Regular cardiac myocyte (primary cell): ENCODE measurements around the gene KRCC1. TPM values are rescaled to one million over a fixed set of nuclear protein-coding genes. Genes with fewer than 3 reads are reported as not detected.

Experiments
- total RNA-seq: library from RNA; depleted of rRNA; stranded (reverse); fragments of >200 nt; gene quantifications from 2 replicates; pipeline ENCODE4 v1.2.3, GENCODE V29; 2014

Gene KRCC1
- 24.5 and 26.5 TPM in 2 replicates for total RNA-seq

DNA sequence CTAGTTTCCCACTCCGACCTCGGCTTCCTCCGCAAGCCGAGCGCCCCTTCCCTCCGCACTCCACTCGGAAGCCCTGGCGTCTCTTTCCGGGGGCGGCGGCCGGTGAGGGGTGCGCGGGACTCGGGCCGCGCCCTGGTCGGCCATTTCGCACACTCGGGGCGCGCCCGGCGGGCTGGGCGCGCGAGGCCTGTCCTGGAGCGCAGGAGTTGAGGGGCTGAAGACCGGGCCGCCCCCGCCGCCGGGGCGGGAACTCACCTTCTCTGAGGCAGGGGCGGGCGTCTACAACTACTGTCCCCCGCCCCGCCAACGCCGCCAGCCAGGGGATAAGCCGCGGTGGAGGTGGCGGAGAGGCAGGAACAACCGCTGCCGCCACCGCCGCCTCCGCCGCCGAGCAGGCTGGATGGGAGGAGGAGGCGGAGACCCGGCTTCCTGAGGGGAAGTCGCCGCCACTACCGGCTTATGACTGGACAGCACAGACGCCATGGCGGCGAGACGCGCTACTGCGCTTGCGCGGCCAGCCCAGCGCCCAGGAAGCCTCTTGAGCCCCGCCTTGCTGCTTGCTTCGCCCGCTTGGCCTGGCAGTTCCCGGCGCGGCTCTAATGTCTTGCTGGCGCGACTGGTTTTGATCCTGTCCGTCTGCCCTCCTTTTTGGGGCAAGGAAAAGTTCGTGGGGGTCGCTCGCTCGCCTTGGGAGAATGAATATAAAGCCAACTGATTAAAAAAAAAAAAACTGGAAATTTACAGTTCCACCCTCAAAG, at the start of gene KRCC1:
Gene KRCC1, minus strand, starts transcription at position 413 of the 758 bp plus-strand sequence. CDS start 27,220 bp downstream, outside the sequence.

DNA sequence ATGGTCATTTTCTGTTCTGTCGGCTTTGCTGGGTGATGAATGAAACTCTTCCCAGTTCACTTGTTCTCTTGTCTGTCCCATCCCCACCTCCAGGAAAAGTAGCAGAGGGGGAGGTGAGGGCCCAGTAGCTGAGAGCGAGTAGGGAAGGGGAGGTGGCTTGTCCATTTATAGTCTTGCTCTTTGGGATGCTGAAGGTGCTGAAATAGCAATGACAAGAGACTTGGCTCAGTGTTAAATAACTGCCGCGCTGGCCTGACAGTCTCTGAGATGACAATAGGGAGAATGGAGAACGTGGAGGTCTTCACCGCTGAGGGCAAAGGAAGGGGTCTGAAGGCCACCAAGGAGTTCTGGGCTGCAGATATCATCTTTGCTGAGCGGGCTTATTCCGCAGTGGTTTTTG, 12.0 kb upstream of the KRCC1 start, which contains the start of gene SMYD1:
Gene SMYD1, plus strand, starts transcription at position 228 of the 400 bp plus-strand sequence. Its CDS starts 40 bp downstream, at position 268.

DNA sequence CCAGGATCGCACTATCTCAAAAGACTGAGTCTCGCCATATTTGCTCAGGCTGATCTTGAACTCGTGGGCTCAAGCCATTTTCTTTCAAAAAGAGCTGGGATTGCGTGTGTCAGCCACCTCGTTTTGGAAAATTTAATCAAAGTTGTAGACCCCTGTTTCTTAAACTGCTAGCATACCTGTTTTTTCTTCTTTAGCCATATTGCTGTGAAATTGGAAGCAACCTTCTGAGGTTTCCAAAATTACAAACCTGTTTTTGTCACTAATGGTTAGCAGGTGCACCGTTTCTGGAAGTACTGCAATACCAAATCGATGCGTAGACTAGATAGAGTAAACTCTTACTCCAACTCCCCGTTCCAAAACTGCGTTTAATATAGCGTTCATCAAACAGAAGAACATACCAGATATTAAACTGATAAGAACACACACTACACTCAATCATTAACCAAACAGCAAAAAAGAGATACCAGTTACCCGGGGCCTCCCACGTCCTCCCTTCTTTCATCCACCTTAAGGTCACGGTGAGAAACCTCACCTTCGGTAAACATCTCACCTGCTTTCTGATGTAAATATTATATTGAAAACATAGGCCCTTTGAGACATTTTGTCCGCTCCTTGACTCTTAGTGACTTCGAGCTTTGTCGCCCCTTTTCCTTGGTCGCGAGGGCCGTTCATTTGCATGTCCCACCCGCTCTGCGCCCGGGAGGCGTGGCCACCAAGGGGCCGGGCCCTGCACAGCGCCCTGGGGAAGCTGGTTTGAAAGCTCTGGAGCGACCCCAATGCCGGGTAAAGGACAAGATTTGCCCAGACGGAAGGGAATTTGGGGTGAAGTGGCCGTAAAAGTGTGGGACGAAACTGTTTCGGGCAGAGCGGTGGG, 39.3 kb downstream of the KRCC1 start, which contains the start of gene RNU2-63P:
Gene RNU2-63P, minus strand, starts transcription at position 462 of the 874 bp plus-strand sequence.

Other genes with a start within 250 kb of the KRCC1 start
- gene RGPD2, start 230.0 kb downstream of the KRCC1 start, total RNA-seq = 2.9 and 8.5 TPM in 2 replicates
- gene RNU2-63P, start 39.2 kb downstream of the KRCC1 start, total RNA-seq = not detected in 2 replicates
- gene SMYD1, start 12.0 kb upstream of the KRCC1 start, total RNA-seq = not detected in 2 replicates
- not detected in 2 replicates for gene FABP1, start 72.3 kb upstream of the KRCC1 start, total RNA-seq
- gene THNSL2, start 114.6 kb upstream of the KRCC1 start, total RNA-seq = 1.9 and 8.5 TPM in 2 replicates